ENCODE data around the gene CLRN1.

Gene CLRN1

DNA sequence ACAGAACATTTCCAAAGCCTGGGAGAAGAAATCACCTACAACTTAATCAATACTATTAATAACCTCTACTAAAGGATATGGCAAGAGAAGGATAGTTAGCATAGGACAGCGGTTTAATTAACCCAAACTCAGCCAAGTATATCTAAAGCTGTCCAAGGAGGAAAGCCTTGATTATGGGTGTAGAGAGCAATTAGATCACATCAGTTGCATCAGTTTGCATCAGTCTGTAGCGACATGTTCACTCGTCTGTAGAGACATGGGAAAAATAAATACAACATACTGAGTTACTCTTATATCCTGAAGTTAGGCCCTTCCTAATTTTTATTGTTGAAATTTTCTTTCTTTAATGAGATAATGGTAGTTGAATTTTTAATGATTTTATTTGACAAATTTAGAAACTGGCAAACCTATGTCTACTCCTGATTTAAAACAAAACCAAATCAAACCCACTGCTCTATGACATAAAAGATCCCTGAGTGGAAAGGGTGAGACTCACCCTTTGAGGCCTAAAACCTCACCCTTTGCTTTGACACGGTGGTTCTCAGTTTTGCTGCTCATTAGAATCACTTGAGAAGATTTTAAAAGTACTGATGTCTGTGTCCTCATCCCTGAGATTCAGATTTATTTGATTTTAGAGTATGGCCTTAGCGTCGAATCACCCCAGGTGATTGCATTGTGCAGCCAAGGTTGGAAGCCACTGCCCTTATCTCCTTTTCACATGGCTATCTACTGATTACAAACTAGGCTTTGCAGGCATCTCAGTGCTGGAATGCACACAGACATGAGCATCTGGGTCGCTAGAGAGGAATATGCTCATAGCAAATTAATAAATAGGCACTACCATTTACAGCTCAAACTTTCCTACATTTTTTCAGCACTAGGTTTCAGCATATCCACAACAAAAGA, 2.8 kb upstream of the CLRN1 start:
- no peak for DNase-seq (ENCODE audit: low spot score)

DNA sequence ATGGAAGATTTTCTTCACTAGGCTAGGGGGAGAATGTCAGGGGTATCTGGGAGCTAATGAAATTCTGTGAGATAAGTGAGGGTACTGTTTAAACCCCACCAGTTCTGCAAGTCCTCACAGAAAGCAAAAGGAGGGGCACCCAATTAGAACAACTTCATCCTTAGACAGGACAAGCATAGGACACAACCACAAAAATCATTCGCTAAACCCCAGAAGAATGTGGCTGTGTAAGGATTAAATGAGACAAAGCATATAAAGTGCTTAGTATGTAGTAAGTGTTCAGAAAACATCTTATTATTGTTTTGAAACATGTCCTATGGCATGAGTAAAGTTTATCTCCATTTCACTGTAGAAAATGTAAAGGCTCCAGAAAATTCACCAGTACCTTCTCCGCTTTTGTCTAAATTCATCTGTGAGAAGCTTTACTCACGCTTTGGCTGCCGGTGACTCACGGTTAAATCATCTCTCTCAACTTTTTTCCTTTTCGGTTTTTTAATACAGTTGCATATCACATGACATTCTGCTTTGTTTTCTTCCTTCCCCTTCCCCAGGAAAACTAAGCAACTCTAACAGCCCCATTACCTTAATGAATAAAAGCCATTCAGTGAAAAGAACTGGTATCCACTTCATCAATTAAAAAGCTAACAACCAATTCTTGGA, 1.7 kb downstream of the CLRN1 start:
- DNase-seq (ENCODE audit: low spot score) = peak; percentile 52

DNA sequence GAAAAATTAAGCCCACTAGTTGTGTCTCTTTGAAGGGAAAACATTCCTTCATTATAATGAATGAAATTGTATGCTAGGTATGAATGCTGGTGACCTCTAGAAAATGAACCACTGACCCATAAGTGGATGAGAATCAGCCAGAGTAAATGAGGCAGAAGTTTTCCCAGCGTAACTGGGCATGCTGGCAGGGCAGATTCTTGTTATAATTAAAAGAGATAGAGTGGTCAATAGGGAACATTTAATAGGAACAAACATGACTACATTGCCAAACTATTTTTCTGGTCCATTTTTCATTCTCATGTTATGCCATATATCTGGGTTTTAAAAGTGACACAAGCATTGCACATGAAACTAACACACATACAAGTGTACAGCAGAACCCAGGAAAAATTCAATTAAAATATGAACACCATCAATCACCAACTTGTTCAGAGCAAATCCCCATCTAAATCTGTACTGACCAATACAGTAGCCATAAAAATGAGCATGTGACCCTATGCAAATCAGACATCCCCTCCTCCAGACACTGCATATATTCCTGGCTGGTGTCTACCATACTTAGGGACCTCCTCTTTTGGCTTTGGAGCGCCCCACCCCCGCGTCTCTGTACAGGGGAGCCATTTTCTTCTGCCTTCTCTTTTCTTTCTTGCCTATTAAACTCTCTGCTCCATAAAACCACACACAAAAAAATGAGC, 4.0 kb downstream of the CLRN1 start:
- no peak for DNase-seq (ENCODE audit: low spot score)

DNA sequence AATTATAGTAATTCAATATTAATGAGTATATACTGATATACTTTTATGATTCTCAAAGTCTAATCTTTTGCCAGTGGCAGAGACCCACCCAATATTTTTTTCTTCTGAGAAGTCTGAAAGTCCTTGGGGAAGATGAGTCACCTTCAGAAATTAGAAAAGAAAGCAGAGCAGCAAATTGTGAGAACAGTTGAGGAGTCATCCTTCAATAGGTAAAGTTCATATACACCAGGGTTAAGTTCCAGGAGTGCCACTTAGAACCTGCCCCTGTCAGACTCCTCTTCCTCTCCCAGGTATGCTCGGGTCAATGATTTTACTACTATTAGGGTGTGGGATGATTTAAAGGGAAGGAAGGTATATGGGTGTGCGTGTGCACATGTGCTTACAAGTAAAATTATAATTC, 7.1 kb downstream of the CLRN1 start:
- no peak for DNase-seq (ENCODE audit: low spot score)

DNA sequence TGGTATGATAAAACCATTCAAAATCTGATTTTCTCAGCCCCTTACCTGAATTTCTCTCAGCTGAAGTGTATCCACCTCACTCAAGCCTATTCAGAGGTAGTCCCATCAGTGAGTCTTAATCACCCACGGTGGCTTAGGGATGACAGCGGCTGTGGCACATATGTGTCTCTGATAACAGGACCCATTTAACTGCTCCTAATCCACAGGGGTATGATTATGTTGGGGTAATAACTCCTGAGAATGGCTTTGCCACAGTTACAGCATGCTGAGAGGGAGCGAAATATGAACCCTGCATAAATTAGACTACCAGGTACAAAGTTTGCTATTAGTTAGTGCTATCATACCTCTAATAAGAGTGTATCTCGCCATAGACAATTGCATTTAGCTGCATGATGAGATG, 10.6 kb downstream of the CLRN1 start:
- DNase-seq (ENCODE audit: low spot score) = no peak

DNA sequence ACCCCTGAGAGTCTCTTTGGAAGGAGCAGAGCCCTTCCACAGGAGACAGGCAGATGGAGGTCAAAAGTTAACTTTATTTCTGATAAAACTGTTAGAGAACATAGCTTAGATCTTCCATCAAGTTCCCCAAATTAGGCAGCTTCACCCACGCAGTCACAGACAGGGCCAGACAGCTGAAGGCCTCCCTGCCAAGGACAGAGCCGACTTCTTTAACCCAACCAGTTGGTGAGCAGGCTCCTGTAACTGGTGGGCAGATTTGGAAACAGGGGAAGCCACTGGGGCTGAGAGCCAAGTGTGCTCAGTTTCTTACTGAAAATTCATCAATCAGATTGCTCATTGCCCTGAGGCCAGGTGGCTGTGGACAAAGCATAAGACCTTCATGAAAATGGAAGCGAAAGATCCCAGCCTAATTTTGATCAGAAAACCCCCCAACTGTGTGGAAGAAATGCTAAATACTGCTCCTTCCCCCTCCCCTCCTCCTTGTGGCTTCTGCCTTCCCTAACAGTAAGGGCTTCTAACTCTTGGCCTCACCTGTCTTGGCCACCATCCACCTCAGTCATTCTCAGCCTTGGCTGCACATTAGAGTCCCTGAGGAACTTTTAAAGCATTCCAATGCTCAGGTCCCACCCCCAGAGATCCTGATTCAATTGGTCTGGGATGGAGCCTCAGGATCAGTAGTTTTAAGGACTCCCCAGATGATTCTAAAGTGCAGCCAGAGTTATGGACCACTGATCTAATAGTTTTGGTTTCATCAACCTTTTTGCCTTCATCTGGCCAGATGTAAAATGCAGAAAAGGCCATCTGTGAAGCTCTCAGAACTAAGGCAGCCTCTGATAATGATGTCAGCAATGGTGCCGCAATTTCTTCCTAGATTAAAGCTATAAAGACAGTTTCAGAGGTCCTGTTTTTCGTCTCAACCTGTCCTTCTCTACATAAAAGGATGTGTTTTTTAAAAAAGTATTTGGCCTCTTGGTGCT, 11.5 kb downstream of the CLRN1 start:
- DNase-seq (ENCODE audit: low spot score) = no peak

DNA sequence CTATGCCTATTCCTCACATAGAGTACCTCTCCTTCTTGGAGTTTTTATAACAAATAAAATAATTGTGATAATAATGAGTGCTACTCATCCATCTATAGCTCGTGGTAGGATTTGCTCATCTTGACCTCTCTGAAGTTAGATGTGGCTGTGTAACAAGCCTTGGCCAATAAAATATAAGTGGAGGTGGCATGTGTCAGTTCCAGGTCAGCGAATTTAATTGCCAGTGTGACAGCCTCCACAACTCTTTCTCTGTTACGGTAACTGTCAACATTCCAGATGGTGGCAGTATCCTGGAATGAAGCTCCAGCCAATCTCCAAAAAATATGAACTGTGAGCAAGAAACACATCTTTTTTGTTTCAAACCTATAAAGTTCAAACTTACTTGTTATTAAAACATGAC, 13.8 kb downstream of the CLRN1 start:
- DNase-seq (ENCODE audit: low spot score) = no peak

GRCh38 chr3:150956376-150956775, 16.2 kb downstream of the CLRN1 start:
- peak; percentile 47 for DNase-seq (ENCODE audit: low spot score)

- no peak for DNase-seq (ENCODE audit: low spot score)
Observed at GRCh38 chr3:150951923-150952322, 20.6 kb downstream of the CLRN1 start.

DNA sequence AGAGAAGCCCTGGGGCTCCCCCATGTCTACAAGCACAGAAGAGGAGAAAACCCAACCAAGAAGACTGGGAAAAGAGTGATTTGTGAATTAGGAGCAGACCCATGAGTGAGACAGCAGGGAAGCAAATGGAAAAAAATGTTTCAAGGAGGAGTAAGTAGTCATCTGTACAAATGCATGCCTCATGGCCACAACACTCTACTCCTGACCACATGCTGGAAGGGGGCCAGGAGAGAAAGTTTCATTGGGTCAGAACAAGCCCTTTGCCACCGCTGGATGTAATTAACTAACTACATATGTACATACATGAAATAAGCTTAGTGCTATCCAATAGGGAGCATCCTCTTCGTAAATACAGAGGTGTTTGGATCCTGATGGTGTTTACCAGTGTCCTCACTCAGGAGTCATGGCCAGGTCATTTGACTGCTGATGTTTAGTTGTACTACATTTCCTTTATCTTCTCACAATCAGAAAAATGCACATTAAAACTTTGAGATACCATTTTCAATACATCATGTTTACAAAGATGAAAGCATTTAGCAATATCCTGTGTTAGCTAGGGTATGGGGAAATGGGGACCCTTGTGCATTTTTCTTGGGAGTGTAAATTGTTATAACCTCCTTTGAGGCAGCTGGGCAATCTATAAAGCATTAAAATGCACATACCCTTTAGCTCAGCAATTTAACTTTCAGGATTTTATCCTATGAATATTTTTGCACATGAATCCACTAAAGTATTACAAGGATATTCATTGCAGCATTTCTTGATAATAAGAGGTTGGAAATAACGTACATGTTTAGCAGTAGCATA, 27.1 kb downstream of the CLRN1 start:
- DNase-seq (ENCODE audit: low spot score) = peak; percentile 68

DNA sequence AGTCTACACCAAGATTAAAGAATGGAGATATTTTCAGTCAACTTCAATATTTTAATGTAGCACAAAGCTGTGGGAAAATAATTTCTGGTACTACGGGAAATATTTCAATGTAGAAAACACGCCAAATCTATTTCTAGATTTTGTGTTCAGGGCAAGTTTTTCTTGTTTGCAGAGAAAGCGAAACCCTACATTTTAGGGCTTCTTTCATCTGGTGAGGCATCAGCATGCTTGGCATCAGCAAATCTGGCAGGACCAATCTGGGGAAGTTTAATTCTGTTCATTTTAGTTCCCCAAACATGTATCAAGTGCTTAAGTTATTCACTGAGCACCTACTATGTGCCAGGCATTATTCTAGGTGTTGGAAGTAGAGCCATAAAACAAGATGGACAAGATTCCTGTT, 30.3 kb downstream of the CLRN1 start:
- no peak for DNase-seq (ENCODE audit: low spot score)

- DNase-seq (ENCODE audit: low spot score) = no peak
Observed at GRCh38 chr3:150936693-150937092, 35.8 kb downstream of the CLRN1 start.

- DNase-seq (ENCODE audit: low spot score) = no peak
Observed at GRCh38 chr3:150933473-150933995, 39.0 kb downstream of the CLRN1 start.

- no peak for DNase-seq (ENCODE audit: low spot score)
Observed at GRCh38 chr3:150931745-150932144, 40.8 kb downstream of the CLRN1 start.

GRCh38 chr3:150930839-150931238, 41.7 kb downstream of the CLRN1 start:
- DNase-seq (ENCODE audit: low spot score) = no peak

- no peak for DNase-seq (ENCODE audit: low spot score)
Observed at GRCh38 chr3:150928234-150928633, 44.3 kb downstream of the CLRN1 start.

- no peak for DNase-seq (ENCODE audit: low spot score)
Observed at GRCh38 chr3:150926328-150926727, 46.2 kb downstream of the CLRN1 start.

GRCh38 chr3:150925751-150926201, 46.8 kb downstream of the CLRN1 start:
- peak; percentile 46 for DNase-seq (ENCODE audit: low spot score)

DNA sequence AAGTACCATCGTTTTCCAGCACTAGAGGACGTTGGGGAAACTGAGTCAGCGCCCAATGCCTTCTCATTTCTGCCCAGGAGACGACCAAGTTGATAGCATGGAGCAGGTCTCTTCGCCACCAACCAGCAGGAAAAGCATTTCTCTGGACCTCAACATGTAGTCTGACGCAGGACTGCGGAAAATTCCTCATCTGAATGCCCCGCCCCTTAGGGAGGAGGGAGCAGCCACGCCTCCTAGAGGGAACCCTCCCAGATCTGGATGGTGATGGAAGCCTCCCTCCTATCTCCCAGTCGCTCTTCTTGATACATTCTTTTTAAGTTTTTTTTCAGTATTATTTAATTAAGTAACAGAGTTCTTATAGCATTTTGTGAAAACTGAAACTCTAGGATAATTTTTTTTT, 49.9 kb downstream of the CLRN1 start:
- DNase-seq (ENCODE audit: low spot score) = peak; percentile 56

- DNase-seq (ENCODE audit: low spot score) = no peak
Observed at GRCh38 chr3:150921209-150921608, 51.3 kb downstream of the CLRN1 start.
